NCI-H2227 (cell line): ENCODE results near the gene SON.
"Not testable (repeated sequence)": the region's sequence is repeated elsewhere in the genome, so short reads cannot be mapped to it uniquely, and the experiment has no call there.

Experiments used
- DNase-seq: peaks from one replicate; lab custom pipeline; 2025; ENCODE audit not compliant: unreplicated experiment; lab: John Stamatoyannopoulos, UW

The SON gene, protein sequence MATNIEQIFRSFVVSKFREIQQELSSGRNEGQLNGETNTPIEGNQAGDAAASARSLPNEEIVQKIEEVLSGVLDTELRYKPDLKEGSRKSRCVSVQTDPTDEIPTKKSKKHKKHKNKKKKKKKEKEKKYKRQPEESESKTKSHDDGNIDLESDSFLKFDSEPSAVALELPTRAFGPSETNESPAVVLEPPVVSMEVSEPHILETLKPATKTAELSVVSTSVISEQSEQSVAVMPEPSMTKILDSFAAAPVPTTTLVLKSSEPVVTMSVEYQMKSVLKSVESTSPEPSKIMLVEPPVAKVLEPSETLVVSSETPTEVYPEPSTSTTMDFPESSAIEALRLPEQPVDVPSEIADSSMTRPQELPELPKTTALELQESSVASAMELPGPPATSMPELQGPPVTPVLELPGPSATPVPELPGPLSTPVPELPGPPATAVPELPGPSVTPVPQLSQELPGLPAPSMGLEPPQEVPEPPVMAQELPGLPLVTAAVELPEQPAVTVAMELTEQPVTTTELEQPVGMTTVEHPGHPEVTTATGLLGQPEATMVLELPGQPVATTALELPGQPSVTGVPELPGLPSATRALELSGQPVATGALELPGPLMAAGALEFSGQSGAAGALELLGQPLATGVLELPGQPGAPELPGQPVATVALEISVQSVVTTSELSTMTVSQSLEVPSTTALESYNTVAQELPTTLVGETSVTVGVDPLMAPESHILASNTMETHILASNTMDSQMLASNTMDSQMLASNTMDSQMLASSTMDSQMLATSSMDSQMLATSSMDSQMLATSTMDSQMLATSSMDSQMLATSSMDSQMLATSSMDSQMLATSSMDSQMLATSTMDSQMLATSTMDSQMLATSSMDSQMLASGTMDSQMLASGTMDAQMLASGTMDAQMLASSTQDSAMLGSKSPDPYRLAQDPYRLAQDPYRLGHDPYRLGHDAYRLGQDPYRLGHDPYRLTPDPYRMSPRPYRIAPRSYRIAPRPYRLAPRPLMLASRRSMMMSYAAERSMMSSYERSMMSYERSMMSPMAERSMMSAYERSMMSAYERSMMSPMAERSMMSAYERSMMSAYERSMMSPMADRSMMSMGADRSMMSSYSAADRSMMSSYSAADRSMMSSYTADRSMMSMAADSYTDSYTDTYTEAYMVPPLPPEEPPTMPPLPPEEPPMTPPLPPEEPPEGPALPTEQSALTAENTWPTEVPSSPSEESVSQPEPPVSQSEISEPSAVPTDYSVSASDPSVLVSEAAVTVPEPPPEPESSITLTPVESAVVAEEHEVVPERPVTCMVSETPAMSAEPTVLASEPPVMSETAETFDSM (N-terminal part only)

DNA sequence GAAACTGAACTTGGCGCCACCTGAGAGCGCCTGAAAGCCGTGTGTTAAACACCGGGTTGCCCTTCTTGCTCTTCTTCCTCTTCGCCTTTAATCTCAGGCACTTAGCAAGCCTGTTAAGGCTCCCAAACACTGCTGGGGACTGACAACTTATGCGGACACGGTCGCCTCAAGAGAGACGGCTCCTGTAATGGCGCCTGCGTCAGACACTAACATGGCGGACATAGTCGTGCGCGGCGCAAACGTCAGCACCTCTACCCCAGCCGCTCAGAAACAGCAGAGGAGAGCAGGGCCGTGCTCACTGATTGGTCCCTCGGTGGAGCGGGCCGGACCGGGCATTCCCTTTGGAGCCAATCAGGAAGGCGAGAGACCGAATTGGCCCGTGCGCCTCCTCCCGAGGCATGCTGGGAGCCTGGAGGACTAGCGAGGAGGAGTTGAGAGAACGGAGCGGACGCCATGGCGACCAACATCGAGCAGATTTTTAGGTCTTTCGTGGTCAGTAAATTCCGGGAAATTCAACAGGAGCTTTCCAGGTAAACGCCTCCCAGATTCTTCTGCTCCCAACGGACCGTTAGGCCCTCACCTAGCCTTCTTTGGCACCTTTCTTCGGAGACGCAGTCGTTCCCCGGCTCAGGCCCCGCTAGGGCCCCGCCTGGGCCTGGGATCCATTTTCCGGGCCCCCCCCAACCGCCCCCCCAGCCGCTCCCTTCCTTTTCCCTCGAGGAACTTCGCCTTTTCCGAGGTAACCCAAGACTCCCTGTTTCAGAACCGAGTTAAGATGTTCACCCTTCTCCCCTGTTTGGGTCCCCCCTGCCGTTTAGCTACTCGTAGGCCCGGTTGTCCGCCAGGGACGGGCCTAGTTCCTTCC, at the start of gene SON:
Gene SON, plus strand, starts transcription at position 399 of the 865 bp plus-strand sequence. Its CDS starts 55 bp downstream, at position 454.
- DNase-seq: peak; percentile 99

DNA sequence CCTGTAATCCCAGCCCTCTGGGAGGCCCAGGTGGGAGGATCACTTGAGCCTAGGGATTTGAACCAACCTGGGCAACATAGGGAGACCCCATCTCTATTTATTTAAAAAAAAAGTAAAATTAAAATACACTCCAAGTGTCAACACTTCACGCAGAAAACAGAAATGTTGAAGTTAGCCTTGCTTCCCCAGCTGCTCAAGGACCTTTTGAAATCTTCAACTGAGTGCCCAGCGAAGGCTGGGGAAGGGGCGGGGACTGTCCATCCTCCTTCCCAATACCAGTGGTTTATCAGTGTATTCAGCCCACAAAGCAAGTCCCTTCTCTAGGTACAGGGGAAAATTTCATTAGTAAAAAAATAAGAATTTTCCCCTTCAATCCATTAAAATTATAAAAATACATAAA, 49.1 kb upstream of the SON start:
- DNase-seq: no peak

DNA sequence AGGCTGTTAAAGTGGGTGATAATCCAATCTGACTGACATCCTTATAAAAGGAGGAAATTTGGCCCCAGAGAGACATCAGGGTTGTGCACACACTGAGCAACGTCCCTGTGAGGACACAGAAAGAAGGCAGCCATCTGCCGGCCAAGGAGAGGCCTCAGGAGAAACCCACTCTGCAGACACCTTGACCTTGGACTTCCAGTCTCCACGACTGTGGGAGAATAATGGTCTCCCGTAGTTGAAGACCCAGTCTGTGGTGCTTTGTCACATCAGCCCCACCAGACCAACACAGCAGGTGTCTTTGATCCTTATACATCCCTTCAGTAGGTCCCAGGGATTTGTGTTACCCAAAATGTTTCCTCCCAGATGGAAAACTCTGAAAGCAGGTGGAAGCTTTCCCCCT, 47.1 kb upstream of the SON start:
- DNase-seq: no peak

DNA sequence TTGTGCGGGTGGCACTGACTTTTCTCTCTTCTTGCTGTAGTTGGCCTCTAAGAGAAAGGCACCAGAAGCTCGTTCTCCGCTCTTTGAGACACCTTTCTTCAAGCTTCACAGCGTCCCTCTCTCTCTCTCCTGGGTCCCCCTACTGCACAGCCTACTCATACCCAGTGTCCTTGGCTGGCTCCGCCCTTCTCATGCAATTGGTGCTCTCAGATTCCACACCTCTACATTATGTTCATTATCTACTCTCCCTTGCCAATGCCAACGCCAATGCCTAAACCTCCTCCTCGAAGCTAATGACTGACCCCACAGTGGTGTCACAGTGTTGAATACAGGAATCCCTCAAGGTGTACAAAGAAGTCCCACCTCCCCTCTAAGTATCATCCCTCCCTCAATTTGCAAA, 46.5 kb upstream of the SON start:
- DNase-seq: no peak

DNA sequence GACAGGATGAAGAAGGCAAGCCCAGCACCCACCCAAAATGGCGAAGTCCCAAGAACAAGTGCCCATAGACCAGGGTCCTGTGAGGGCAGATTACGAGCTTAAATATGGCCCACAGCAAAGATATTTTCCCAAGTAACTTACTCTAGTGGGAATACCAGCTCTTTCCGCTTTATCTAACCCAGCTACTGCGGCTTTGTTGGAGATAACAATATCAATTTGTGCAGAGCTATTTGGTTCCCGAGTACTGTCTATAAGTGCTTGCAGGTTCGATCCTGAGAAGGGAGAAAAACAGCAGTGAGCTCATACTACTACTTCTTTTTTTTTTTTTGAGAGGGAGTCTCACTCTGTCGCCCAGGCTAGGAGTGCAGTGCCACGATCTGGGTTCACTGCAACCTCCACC, 37.0 kb upstream of the SON start:
- DNase-seq: no peak

DNA sequence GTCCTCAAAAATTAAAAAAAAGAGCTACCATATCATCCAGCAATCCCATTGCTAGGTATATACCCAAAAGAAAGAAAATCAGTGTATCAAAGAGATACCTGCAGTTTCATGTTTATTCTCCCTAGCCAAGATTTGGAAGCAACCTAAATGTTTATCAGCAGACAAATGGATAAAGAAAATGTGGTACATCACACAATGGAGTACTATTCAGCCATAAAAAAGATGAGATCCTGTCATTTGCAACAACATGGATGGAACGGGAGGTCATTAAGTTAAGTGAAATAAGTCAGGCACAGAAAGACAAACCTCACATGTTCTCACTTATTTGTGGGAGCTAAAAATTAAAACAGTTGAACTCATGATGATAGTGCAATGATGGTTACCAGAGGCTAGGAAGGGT, 35.8 kb upstream of the SON start:
- not testable (repeated sequence) for DNase-seq

DNA sequence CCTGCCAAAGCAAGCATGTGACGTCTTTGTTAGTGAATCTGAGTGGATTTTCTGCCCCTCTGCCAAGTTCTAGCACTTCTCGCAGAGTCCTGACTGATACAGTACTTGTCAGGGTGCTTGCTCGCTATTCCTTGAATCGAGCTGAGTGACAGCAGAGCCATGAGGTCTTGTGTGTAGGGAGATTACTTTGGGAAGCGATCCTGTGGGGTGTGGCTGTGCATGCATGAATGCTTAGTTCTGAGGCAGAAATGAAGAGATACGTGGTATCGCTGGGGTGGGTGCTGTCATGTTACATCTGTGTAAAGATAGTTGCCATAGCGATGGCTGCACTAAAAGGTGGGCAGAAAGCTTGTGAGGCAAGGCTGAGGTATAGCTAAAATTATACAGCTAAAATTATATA, 32.0 kb upstream of the SON start:
- DNase-seq: no peak

DNA sequence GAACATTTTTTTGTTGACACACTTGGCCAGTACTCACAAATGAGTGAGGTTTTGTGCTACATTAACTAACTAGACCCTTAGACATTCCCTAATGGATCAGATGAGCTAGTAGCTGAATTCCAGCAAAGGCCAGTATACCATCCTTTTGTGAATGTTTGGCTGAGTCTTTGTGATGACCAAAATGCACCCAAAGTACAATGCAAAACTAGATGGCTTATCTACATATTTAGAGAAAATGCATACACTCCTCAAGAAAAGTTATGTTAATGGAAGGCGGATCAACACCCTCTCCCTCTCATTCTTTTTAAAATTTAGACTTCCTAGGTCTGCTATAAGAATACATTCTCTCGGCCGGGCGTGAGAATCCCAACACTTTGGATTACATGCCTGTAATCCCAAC, 31.2 kb upstream of the SON start:
- DNase-seq: no peak

DNA sequence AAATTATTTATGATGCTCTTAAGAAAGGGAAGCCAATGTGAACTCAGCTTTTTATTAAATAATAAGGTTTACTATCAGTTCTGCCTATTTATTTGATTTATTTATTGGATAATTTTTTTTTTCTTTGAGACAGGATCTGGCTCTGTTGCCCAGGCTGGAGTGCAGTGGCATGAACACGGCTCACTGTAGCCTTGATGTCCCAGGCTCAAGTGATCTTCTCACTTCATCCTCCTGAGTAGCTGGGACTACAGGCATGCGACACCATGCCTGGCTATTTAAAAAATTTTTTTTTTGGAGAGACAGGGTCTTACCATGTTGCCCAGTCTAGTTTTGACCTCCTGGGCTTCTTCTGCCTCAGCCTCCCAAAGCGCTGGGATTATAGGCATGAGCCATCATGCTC, 30.4 kb upstream of the SON start:
- no peak for DNase-seq

DNA sequence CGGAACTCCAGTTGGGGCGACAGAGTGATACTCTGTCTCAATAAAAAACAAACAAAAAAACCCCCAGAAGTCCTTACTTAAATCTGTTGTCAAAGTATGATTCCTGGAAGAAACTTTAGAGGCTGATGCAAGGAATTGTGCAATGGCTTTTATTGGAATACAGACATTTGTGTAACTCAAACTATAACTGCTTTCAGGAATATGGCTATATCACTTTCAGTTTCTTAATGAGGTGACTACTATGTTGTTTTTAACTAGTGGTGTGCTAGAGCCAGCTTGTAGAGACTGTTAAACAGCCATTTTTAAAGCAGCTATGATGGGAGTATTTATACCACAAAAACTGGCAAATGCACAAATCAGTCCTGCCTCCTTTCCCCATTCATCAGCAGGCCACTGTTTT, 28.6 kb upstream of the SON start:
- no peak for DNase-seq

DNA sequence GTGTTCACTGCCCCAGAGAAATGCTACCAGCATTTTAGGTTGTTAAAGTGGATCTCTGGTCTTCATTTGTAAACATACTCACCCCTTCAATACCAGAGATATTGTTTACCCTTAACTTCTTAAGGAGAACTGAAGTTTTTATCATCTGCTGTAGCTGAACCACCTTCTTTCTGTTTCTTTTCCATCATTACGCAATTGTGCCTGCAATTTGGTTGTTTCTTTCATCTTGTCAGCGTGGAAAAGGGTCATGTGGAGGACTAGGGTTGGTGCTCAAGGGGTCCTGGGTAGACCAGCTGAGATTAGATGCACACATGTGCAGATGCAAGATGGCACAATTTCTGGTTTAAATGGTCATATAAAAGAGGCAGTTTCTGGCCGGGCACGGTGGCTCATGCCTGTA, 23.9 kb upstream of the SON start:
- no peak for DNase-seq

DNA sequence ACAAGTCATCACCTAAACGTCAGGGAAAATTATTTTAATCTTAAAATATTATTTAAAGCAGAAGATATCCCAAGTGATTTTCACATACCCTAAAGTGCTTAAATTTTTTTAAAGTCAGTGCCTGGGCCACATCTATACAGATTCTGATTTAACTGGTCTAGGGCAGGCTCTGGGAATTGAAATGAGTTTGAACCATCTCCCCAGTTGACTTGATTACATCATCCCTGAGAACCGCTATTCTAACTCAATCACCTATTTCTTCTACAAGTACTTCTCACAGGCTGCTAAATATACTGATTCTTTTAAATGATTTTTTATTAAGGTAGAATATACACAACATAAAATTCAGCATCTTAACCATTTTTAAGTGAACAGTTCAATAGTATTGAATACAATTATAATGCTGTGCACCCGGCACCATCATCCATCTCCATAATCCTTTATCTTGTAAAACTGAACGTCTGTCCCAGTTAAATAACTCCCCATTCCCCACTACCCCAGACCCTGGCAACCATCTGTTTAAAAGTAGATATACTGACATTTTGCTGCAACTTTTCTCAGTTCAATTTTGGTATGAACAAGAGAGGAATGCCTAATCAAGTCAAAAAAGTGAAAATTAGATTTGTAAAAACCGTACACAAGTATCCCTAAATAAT, 20.4 kb upstream of the SON start:
- no peak for DNase-seq

DNA sequence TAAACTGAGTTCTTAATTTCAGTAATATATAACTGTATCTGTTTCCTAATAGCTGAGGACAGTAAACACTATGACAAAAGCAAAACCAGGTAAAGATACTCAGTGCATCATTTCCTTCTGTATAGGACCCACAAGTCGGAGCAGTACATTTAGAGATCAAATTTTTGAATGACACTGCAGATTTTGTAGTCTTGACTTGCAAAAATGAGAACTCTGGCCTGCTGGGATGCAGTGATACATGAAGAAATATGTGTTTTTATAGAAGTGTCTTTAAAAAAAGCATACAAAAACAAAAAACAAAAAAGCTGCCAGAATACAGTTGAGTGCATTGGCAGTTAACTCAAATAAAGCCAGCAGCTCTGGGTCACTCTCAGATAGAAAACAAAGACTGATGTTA, 19.9 kb upstream of the SON start:
- DNase-seq: no peak

DNA sequence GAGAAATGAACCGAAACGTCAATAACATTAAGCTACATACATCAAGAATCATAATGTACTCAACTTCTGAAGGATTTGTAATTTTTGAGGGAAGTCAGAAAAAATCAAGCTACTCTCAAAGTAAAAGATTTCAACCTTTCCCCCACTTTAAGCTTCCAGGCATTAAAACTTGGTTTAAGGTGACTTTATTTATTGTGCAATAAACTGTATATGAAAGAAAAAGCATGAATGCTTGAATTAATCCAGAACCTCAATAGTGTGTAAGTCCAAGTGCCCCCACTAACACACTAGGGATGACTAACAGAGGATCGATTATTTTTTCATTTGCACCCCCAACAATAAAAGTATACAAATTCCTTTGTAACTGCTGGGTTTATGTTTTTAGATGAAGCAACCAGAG, 11.8 kb upstream of the SON start:
- no peak for DNase-seq

DNA sequence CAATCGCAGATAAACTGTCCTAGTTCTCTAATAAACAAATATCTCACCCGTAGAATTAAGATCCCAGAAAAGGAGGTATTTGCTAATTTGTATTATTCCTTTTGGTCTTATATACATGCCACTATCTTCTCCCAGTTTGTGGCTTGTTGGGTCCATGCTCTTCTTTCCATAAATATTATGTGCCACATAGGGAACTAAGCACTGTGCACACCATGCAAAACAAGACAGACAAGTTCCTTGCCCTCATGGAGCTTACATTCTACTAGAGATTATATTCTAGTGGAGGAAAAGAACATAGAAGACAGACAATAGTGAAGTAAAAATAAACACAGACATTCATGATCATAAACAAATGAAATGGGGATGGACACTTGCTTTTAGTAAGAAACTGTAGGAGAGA, 5.6 kb upstream of the SON start:
- DNase-seq: no peak

DNA sequence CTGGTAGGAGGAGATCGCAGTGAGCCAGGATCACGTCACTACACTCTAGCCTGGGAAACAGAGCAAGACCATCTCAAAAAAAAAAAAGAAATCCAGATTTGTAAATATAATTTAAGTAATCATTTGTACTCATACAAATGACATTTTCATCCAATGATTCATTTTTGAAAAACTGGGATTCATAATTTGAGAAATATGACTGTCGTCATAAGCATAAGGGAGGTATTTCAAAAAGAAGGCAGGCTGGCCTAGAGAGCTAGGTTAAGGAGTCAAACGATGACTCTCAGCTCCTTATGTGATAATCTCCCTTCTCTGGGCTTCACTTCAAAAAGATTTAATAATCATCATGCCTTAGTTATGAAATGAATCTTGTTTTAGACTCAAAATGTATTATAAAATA, 3.2 kb upstream of the SON start:
- DNase-seq: no peak

DNA sequence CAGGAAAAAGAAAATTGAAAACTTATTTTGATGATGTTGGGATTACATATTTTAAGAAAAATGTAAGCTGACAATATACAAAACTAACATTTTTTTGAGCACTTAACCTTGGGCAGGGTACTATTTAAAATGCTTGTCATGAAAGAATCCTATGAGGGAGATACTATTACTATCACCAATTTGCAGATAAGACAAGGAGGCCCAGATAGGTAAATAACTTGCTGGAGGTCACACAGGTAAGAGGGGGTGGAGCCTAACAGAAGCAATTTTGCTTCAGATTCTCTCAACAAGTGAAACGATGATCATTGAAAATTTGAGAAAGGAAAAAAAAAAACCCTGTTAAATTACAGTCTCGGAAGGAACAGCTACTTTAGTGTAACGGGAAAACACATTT, 2.1 kb upstream of the SON start:
- DNase-seq: no peak

DNA sequence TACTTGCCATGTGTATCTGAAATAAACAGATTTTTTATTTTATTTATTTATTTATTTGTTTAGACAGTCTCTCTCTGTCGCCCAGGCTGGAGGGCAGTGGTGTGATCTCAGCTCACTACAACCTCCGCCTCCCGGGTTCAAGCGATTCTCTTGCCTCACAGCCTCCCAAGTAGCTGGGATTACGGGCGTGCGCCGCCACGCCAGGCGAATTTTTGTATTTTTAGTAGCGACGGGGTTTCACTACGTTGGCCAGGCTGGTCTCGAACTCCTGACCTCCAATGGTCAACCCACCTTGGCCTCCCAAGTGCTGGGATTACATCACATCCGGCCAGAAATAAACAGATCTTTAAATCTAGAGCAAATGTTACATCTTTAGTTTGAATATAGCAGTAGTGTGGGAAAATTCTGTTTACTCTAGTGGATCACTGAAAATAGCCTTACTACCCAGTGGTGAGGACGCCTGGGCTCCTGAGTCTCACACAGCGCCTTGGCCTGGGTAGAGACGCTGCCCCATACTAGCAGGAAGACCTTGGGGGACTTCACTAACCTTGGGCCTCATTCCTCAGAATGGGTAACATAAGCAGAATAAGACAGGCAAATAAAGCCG, 1.6 kb upstream of the SON start:
- DNase-seq: peak; percentile 38
